Stimulated activated CD8-positive, alpha-beta memory T cell treated with anti-CD3 and anti-CD28 coated beads, Interleukin-4, amount 100 ng/mL, for 48 hours (primary cell): ENCODE data around the gene XYLT1.

Experiments used
- DNase-seq: peaks from one replicate; pipeline ENCODE4 v3.0.0-alpha.2; 2020

The XYLT1 gene

DNA sequence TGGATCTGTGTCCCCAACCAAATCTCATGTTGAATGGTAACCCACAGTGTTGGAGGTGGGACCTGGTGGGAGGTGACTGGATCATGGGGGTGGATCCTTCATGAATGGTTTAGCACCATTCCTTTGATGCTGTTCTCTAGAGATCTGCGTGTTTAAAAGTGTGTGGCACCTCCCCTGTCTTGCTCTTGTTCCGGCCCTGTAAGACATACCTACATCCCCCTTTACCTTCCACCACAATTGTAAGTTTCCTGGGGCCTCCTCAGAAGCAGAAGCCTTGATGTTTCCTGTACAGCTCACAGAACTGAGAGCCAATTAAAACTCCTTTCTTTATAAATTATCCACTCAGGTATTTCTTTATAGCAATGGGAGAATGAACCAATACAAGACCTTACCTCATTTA lies 257.7 kb downstream of the XYLT1 start:
- DNase-seq: no peak

DNA sequence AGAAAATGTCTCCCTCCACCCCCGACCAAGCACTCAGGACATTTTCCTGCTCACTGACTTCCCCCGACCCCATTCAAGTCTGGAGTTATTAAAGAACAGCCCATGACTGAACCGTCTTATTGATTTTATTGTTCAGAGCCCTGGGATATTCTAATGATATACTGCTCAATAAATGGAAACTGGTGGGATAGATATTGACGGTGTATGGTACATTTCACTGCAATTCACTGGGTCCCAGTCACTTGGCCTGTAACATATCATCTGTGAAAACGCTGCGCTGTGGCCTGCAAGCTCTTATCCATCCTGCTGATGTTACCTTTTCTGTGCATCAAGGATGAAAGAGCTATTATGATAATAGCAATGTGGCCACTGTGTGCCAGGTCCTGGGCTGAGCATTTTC lies 258.2 kb downstream of the XYLT1 start:
- no peak for DNase-seq

DNA sequence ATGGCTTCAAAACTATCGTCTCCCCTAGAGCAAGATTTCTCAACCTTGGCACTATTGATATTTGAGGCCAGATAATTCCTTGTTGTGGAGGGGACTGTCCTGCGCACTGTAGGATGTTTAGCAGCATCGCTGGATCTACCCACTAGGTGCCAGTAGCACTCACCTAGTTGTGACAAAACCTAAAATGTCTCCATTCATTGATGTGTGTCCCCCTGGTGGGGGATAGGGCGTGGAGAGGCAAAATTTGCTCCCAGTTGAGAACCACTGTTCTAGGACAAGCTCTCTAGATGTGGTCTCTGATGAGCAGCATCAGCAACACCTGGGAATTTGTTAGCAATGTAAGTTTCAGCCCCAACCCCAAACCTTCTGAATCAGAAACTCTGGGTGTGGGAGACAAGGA lies 259.0 kb downstream of the XYLT1 start:
- DNase-seq: peak; percentile 46

DNA sequence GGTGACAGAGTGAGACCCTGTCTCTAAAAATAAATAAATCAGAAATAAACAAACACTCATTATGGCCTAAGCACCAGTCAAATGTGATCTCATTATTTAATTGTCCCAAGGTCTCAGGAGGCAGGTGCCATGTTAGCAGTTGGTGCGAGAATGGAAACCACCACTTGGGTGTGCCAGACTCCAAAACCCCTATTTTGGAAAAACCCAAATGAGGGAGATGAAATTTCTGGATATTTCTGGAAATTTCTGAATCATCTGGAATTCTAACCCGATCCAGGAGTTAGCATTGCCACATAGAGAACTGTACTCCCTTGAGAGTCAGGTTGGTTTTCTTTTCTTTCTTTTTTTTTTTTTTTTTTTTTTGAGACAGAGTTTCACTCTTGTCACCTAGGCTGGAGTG lies 264.0 kb downstream of the XYLT1 start:
- DNase-seq: no peak

DNA sequence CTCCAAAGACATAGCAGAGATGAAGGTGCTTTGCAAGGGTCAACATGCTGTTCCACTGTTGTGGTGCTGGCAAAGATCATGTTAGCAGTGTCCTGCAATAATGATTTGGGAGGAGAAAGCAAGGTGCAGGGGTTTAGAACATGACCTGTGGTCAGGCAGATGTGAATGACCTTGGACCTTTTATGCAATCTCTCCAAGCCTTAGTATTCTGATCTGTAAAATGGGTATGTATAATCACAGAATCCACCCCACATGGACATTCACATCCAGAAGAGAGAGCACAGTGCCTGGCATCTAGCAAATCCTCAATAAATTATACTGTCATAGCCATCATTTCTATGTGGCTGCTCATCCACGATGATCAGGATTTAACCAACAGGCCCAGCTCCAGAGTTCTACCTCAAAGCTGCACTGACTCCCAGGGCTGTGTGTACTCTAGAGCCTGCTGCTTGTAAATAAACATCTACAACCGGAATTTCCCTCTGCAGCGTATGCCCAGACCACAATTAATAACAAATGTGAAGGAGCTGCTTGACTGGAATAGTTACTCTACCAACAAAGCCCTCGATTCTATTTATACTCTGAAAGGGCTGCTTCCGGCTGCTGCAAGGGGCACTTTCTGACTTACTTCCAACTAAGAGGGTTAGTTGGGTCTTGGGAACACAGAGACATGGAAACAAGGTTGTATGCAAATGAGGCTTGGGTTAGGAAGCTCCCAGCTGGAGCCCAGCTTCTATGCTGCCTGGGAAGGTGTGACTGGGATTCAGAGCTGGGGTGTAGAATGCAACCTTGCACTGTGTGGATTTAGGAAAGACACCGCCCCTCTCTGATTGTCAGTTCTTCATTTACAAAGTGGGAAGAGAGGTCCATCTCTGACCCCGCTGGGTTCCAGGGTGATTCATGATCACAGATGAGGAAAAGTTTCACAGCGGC lies 265.2 kb downstream of the XYLT1 start:
- no peak for DNase-seq

DNA sequence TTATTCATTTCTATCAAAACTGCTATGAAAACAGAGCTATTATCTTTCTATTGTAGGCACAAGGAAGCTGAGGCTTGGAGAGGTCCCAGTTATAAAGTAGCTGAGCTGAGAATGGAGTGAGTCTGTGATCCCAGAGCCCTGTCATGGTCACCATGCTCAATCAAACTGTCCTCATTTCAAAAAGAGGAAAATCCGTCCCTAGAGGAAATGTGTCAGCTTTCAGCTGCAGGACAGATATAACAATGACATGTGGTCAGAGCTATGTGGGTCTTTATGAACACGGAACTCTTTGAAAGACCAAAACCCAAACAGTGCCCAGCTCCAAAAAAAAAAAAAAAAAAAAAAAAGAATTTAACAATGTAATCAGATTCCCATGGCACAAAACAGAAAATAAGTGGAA lies 266.1 kb downstream of the XYLT1 start:
- no peak for DNase-seq

DNA sequence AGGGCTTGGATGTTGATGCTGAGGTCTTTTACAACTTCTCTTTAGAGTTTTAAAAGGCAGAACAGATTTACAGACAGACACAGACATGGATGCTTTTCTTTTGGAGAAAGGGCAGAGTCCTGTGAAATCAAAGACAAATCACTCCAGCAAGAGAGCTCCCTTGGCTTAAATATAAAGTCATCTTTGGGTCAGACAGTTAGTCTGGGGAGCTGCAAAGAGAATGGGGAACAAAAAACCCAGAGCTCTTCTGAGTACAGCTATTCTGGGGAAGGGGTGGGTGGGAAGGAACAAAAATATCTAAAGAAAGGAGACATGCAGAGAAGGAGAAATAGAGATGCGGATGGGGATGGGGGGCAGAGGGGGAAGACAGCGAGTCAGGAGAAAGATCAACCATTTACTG lies 266.6 kb downstream of the XYLT1 start:
- DNase-seq: no peak

DNA sequence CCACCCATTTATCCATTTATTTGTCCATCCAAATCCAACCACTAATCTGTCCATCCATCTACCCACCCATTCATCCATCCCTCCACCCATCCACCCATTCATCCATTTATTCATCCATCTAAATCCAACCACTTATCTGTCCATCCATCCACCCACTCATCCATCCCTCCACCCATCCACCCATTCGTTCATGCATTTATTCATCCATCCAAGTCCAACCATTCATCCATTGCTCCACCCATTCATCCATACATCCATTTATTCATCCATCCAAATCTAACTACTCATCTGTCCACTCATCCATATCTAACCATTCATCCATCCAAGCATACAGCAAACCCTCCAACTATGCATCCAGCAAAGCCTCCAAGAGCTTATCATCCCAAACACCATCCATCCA lies 267.3 kb downstream of the XYLT1 start:
- no peak for DNase-seq

DNA sequence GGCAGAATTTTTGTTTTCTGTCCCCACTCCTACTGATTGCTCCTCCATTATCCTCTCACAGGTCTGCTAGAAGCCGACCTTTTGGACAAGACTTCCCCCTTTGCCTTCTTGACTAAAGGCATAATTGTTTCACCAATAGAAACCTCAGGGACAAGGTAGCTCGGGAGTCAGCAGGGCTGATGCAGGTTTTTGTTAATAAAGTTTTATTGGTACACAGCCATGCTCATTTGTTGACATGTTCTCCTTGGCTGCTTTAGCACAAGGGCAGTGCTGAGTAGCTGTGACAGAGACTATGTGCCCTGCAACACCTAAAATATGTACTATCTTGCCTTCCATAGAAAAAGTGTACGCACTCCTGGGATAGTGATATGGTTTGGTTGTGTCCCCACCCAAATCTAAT lies 271.6 kb downstream of the XYLT1 start:
- no peak for DNase-seq

DNA sequence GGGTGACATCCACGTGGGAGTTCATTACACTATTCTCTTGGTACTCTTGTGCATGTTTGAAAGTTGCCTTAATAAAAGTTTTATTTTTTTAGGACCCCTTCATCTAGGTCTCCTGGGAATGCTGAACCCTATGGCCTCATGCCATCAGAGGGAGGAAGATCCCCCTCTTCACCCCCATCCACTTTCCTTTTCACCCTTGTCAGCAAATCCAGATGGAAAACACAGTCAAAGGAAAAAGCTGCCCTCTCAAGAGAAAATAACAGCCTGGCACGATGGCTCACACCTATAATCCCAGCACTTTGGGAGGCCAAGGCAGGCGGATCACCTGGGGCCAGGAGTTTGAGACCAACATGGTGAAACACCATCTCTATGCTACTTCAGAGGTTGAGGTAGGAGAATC lies 274.2 kb downstream of the XYLT1 start:
- DNase-seq: no peak

DNA sequence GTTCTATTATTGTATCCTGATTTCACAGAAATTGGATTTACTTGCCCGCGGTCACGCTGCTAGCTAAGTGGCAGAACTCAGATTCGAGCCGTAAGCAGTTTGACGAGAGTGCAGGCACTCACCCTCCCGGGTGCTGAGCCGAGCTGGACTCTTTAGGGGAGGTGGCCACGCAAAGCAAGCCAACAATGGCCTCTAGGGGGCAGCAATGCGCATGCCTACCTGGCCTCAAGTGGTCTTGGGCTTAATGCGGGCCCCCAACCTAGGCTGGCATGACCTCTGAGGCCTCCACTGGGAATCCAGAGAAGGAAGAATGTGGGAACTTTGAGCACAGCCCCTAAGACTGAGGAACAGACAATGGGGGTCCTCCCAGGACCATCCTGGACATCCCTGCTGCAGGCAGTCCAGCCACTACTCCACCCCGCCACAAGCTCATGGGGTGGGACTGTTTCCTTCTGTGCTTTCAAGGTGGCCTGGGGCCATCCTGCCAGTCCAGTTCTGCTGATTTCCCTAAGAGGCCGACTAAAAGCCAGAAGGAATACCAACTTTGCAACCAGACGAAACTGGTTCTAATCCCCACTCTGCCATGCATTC lies 276.5 kb downstream of the XYLT1 start:
- DNase-seq: peak; percentile 83

DNA sequence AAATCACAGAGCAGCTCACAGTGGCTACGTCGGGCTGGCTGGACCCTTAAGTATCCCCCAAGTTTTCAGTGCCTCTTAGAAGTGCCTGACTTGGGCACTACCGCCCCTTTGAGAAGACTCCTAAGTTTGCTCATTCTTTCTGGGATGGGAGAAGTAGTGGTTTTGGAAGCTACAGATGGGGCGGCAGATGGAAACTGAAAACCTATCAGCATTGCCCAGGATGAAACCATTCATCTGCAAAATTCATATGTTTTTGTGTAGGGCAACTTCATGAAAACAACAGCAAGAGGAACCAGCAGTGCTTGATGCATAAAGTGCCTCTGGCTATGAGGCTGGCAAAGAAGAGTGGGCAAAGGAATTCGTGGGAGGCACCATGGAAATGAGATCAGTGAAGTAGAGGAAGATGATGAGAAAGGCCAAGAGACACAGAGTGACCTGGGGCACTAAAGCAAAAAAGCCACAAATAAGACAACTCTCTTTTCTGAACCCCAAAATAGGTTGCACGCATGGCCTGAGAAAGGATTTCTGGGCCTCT lies 277.1 kb downstream of the XYLT1 start:
- DNase-seq: no peak

DNA sequence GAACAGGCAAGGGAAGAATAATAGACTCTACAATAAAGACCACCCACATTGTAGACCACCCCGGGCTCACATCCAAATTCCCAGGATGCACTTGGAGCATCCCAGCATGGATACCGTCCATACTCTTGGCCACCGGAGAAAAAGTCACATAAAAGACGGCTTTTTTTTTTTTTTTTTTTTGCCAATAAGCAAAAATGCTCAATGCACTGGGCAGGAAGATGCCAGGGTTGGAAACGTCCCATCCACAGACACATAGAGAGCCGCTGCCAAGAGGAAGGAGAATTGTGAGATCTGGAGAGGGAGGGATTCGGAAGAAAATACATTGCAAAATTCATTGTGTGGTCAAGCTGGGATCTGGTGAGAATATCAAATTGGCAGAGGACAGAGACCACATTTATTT lies 286.7 kb downstream of the XYLT1 start:
- DNase-seq: no peak

DNA sequence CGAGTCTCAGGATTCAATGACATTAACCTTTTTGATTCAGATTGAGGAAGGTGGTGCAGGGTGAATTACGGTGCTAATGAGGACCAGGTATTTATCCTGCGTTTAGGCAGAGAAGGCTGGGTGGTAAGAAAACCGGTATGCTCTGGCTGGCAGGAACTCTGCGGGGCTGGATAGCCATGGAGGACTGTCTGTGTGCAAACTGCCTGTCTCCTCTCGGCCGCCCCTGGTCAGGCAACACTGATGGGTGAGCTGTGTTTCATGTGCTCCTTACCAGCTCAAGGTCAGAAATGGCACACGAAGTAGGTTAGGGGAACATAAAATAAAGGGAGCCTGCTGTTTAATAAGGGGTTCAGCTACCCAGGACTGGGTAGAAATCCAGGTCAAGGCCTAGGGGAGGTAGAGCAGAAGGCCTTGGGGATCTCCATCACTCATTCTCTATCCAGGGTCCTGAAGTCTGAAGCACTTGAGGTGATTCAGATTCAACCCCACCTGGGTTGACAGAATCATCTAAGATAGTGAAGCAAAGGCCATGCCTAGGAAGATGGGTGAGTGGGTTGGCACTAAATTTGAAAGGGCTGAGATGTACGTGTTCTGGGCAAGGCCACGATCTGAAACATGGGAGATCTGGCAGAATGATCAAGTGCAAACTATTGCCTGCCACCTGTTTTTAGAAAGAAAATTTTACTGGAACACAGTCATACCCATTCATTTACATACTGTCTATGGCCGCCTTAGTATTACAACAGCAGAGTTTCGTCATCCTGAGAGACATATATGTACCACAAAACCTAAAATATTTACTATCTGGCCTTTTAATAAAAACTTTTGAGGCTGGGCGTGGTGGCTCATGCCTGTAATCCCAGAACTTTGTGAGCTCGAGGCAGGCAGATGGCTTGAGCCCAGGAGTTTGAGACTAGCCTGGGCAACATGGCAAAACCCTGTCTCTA lies 292.5 kb downstream of the XYLT1 start:
- no peak for DNase-seq

DNA sequence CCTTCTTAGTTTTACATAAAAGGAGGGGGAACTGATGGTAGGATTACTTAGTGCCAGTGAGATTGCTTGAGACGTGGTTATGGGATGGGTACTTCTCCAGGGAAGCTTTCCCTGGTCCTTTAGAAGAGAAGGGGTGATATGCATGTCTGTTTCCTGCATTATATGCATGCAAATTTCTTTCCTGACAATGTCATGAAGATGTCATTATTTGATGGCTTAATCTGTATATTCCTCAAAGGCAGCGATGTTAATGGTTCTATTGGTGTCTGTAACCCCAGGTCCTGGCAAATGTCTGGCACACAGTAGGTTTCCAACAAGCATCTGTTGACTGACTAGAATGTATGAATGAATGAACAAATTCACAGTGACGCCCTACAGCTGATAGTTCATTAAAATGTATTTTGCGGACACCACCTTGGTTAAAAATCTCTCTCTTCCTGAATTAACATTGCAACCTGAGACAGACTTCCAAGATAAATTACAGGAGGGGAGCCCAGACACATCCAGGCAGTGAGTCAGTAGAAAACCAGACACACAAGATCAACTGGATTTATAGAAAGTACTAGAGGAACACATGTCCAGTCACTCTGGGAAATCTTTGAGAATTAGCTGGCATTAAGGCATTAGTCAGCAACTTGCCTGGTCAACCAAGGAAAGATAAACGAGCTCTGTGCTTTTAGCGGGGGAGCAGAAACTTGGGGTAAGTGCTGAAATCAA lies 293.4 kb downstream of the XYLT1 start:
- no peak for DNase-seq

DNA sequence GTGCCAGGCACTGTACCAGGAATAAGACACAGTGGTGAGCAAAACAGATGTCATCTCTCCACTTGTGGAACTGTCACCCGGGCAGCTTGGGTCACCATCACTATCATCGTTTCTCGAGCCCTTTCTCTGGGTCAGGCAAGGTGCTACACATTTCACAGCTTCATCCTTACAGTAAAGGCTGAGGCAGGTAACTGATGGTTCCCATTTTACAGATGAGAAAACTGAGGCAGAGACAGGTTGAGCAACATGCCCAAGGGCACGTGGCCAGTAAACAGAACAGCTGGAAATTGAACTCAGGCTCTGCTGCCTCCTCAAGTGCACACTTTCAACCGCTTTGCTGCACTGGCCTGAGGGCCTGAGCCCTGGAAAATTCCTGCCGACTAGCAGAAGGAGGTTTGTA lies 294.6 kb downstream of the XYLT1 start:
- DNase-seq: no peak

DNA sequence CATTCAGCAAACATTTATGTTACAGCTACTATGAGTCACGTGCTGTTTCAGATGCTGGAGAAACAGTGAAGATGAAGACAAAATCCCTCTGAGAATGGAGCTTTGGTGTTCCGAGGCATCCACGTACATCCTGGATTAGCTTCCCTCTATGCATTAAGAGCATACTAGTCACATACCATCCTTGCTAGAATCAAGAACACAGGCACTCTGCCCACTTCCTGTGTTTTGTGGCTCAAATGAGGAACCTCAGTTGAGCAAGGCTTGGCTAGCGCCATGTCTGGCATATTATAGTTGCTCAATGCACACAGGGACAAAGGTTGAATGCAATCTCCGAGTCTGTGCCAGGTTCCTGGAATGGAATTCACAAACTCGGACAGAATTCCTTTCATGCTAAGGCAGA lies 297.5 kb downstream of the XYLT1 start:
- DNase-seq: no peak

DNA sequence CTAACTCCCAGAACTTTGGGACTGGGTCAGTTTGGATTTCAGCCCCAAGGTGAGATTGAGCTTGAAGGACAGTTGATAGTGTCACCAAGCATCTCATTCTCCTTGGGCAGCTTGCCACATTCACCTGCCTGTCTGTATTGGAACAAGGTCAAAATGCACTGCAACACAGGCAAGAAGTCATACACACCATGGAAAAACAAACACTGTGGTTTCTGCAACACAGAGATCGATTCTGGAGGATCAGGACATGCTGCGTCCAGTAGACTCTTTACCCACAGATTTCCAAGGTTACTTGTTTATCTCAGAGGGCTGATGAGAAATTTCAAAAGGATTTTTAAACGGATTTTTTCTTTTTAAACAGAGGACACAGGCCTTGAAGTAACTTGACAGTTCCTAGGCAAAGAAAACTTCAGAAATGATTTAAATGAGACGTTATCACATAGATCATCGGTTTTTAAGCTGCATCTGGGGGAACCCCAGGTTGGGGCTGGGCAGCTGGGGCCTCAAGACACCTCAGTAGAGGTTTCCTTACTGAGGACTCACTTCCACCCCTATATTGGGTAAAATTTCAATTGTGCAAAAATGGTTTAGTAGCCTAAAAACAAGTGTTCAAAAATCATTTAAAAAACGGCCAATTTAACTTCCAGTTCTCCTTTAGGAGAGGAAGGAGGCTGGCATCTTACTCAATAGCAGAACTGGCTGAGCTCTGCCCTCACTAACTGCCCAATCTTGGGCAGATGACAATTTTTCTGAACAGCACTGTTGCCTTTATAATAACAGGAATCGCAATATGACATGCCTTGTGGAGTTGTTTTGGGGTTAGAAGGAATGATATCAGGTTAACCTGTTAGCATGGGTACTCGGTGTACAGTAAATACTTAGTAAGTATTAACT lies 299.3 kb downstream of the XYLT1 start:
- DNase-seq: no peak

DNA sequence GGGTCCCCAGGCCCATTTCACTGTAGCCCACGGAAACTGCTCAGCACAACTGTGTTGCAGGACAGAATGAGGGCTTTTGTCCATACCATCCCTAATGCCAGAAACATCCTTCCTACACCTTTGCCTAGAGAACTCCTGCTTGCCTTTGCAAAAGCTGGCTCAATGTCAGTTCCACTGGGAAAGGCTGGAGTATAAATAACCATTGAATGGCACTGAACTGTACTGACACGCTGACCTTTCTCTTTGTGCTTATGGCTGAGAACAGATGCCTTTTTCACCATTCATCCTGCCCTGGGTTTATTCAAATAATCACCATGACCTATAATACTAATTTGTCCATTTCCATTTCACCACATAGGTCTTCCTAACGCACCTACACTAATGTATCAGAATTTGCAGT lies 300.3 kb downstream of the XYLT1 start:
- DNase-seq: no peak

DNA sequence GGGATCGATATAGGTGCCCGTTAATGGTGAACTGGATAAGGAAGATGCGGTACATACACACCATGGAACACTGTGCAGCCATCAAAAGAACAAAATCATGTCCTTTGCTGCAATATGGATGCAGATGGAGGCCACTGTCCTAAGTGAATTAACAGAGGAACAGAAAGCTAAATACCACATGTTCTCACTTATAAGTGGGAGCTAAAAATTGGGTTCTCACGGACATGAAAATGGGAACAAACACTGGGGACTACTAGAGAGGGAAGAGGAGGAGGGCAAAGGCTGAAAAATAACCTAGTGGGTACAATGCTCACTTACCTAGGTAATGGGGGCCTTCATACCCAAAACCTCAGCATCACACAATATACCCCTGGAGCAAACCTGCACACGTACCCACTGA lies 302.6 kb downstream of the XYLT1 start:
- no peak for DNase-seq

DNA sequence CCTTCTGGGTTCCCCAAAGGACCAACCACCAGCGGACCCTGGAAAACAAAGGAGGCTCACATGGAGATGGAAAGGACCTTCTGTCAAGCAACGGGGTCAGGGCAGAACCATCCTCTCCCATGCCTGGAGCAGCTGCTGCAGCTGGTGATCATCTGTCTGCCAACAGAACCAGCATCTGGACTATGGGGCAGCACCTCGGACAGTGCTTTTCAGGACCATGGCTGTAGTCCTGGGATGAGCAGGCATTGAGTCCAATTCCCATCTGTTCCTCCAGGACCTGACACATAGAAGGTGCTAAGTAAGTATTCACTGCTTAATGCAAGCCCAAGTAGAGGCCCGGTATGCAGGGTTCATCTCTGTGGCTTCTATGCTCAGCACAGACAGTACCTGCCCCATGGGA lies 304.7 kb downstream of the XYLT1 start:
- no peak for DNase-seq

DNA sequence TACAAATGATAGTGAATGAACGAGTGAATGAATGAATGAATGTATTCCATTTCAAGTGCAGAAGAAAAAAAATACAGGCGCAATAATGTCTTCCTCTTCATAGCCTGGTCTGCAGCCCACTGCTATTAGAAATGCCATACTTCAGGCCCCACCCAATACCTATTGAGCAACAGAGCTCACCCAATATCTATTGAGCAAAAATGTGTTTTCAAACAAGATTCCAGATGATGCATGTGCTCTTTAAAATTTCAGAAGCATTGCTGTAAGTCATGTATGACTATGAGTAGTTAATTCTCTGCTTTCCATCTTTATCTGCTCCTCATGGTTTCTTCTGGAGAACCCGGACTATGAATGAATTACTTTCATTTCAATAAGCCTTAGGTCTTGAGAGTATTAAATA lies 308.2 kb downstream of the XYLT1 start:
- no peak for DNase-seq
